H1 (cell line): Measurements from ENCODE around the gene CCDC14.

Experiments used
- BCL11A ChIP-seq, 2 experiments: IDR thresholded peaks; one replicate each; pipeline ENCODE4 v1.6.1; 2011; ENCODE audit warnings: low read depth in 2 of 2, low read length in 2 of 2, mild to moderate bottlenecking in 2 of 2
- RBBP5 ChIP-seq: IDR thresholded peaks from 2 replicates; pipeline ENCODE4 v1.7.1; 2012; ENCODE audit warnings: low read depth, mild to moderate bottlenecking, inconsistent platforms, low read length, moderate library complexity, borderline replicate concordance
- SP4 ChIP-seq: IDR thresholded peaks from 2 replicates; pipeline ENCODE4 v1.6.1; 2012; ENCODE audit warnings: low read length, inconsistent platforms
- TF ChIP-seq, protein P1 (sequence below), 3 experiments: IDR thresholded peaks; 1 replicate in 2 of 3; 2 replicates in 1 of 3; pipeline versions ENCODE4 v1.5.1 to v1.6.1; 2011; ENCODE audit warnings: low read length in 3 of 3, mild to moderate bottlenecking in 3 of 3, inconsistent platforms in 2 of 3, low read depth in 1 of 3, moderate library complexity in 1 of 3; ENCODE audit not compliant: insufficient read depth in 1 of 3; ENCODE audit errors: control extremely low read depth in 1 of 3
- TF ChIP-seq, protein P2 (sequence below): IDR thresholded peaks from 2 replicates; pipeline ENCODE4 v1.6.1; 2011; ENCODE audit warnings: low read depth, mild to moderate bottlenecking, low read length; ENCODE audit not compliant: insufficient read depth

DNA sequence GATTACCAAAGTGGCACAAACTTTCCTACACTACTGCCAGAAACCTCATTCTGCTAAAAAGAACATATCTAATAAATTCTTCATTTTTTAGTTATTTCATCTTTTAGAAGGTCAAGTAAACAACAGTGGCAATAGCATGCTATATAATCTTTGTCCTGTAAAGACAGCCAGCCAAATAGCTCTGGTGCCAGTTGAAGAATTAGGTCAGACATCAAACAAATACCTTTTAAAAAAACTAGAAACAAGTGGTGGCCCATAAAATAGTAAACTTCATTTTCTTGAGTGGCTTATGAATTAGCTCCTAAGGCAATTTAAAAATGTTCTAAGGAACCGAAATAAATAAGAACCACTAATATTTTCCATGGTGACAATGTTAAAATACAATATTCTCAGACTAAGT lies 19.5 kb downstream of the CCDC14 start:
- no peak for TF ChIP-seq BCL11A (IDR thresholded peaks at IDR 0.05; ENCODE audit: low read depth in 2 of 2, low read length in 2 of 2)
- no peak for TF ChIP-seq RBBP5
- no peak for TF ChIP-seq SP4
- TF ChIP-seq, protein P1, sequence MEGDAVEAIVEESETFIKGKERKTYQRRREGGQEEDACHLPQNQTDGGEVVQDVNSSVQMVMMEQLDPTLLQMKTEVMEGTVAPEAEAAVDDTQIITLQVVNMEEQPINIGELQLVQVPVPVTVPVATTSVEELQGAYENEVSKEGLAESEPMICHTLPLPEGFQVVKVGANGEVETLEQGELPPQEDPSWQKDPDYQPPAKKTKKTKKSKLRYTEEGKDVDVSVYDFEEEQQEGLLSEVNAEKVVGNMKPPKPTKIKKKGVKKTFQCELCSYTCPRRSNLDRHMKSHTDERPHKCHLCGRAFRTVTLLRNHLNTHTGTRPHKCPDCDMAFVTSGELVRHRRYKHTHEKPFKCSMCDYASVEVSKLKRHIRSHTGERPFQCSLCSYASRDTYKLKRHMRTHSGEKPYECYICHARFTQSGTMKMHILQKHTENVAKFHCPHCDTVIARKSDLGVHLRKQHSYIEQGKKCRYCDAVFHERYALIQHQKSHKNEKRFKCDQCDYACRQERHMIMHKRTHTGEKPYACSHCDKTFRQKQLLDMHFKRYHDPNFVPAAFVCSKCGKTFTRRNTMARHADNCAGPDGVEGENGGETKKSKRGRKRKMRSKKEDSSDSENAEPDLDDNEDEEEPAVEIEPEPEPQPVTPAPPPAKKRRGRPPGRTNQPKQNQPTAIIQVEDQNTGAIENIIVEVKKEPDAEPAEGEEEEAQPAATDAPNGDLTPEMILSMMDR (IDR thresholded peaks at IDR 0.05; ENCODE audit: control extremely low read depth in 1 of 3, insufficient read depth in 1 of 3, low read depth in 1 of 3, low read length in 3 of 3), result no peak
- TF ChIP-seq, protein P2, sequence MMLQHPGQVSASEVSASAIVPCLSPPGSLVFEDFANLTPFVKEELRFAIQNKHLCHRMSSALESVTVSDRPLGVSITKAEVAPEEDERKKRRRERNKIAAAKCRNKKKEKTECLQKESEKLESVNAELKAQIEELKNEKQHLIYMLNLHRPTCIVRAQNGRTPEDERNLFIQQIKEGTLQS, result no peak
